Endothelial cell of umbilical vein (primary cell): ENCODE results near the gene ADGRD2. TPM values are rescaled to one million over a fixed set of nuclear protein-coding genes. Genes with fewer than 3 reads are reported as not detected.

ENCODE experiments used
- BruUV-seq: library from RNA; stranded (reverse); fragments of 400-500 nt; replicated peaks from 2 replicates; lab custom pipeline; 2021; lab: Mats Ljungman, UMichigan
- CTCF ChIA-PET: fragments of 300-600, 350-600 bp; sonication (Branson Sonifier 250); formaldehyde crosslinking; loops from one replicate; lab custom pipeline; 2021; ENCODE audit warnings: antibody characterized with exemption, inconsistent platforms; lab: Charles Lee
- POLR2A ChIA-PET: fragments of 300-600, 350-600 bp; sonication (Branson Sonifier 250); formaldehyde crosslinking; loops from one replicate; lab custom pipeline; 2021; ENCODE audit warnings: antibody characterized with exemption, inconsistent platforms; lab: Charles Lee
- DNase-seq: peaks from one replicate; pipeline ENCODE4 v3.0.0-alpha.2; 2011; ENCODE audit warnings: low read depth, low spot score
- FAIRE-seq: peaks from 2 replicates; lab custom pipeline; 2011; peaks lifted over from hg19 to GRCh38; lab: Jason Lieb, UNC
- H2AFZ ChIP-seq: 2 replicates; pipeline ENCODE4 v1.6.0; 2012; ENCODE audit warnings: low read depth, low read length, control low read depth, inconsistent platforms
- H3K27ac ChIP-seq: 2 replicates; pipeline ENCODE4 v1.5.1; 2011; ENCODE audit warnings: low read depth, mild to moderate bottlenecking, control low read depth, low read length, moderate library complexity; ENCODE audit not compliant: insufficient read depth
- H3K27me3 ChIP-seq, 2 experiments: 2 replicates each; pipeline versions ENCODE4 v1.6.0 to v1.6.1; 2011; ENCODE audit warnings: low read length in 2 of 2, mixed read lengths in 1 of 2; ENCODE audit not compliant: control insufficient read depth in 2 of 2, insufficient read depth in 2 of 2
- H3K36me3 ChIP-seq, 2 experiments: 2 replicates in 1 of 2; 3 replicates in 1 of 2; pipeline ENCODE4 v1.5.1; 2011; ENCODE audit warnings: low read length in 2 of 2, mild to moderate bottlenecking in 1 of 2, moderate library complexity in 1 of 2; ENCODE audit not compliant: control insufficient read depth in 2 of 2, insufficient read depth in 2 of 2; ENCODE audit errors: extremely low read depth in 1 of 2
- H3K4me1 ChIP-seq: 3 replicates; pipeline ENCODE4 v1.5.1; 2011; ENCODE audit warnings: mild to moderate bottlenecking, low read length; ENCODE audit not compliant: control insufficient read depth, insufficient read depth; ENCODE audit errors: extremely low read depth
- H3K4me2 ChIP-seq: 2 replicates; pipeline ENCODE4 v1.6.1; 2011; ENCODE audit warnings: low read length, control low read depth, mixed read lengths; ENCODE audit not compliant: insufficient read depth
- H3K4me3 ChIP-seq, 3 experiments: fragments of 200-600 bp in 1 of 3; sonication (generic), shearing (Covaris generic) in 1 of 3; replicated peaks in 1 of 3; 2 replicates each; pipeline ENCODE4 v1.5.1; 2011 to 2016; ENCODE audit warnings: control low read depth in 3 of 3, low read length in 3 of 3, mild to moderate bottlenecking in 2 of 3, inconsistent platforms in 1 of 3, low read depth in 1 of 3, moderate library complexity in 1 of 3; ENCODE audit not compliant: insufficient read depth in 1 of 3
- H3K79me2 ChIP-seq: 2 replicates; pipeline ENCODE4 v1.6.0; 2012; ENCODE audit warnings: low read length, inconsistent platforms; ENCODE audit not compliant: control insufficient read depth, insufficient read depth
- H3K9ac ChIP-seq: replicated peaks from 2 replicates; pipeline ENCODE3; 2011; ENCODE audit warnings: low read length, control low read depth; ENCODE audit not compliant: insufficient read depth; ENCODE audit errors: extremely low read depth
- H3K9me1 ChIP-seq: replicated peaks from 3 replicates; pipeline ENCODE4 v1.6.0; 2011; ENCODE audit warnings: mild to moderate bottlenecking, low read length; ENCODE audit not compliant: control insufficient read depth, insufficient read depth; ENCODE audit errors: extremely low read depth
- H3K9me3 ChIP-seq: replicated peaks from 2 replicates; pipeline ENCODE4 v1.5.1; 2012; ENCODE audit warnings: low read length, inconsistent platforms; ENCODE audit not compliant: control insufficient read depth, insufficient read depth
- H4K20me1 ChIP-seq: replicated peaks from 2 replicates; pipeline ENCODE3; 2011; ENCODE audit warnings: mild to moderate bottlenecking, low read length; ENCODE audit not compliant: control insufficient read depth, insufficient read depth; ENCODE audit errors: extremely low read depth
- CTCF ChIP-seq, 2 donors: IDR thresholded peaks; 1 replicate in 1 of 2; 2 replicates in 1 of 2; pipeline ENCODE4 v1.5.1; 2011; ENCODE audit warnings: low read length in 2 of 2, mild to moderate bottlenecking in 2 of 2, moderate library complexity in 2 of 2, control low read depth in 1 of 2, inconsistent platforms in 1 of 2, low read depth in 1 of 2; ENCODE audit not compliant: insufficient read depth in 1 of 2; ENCODE audit errors: extremely low read depth in 1 of 2
- GATA2 ChIP-seq: IDR thresholded peaks from 2 replicates; pipeline ENCODE4 v1.7.0; 2011; ENCODE audit warnings: low read depth, mild to moderate bottlenecking, moderate library complexity, mixed read lengths, low read length; ENCODE audit not compliant: insufficient read length, insufficient read depth
- JUN ChIP-seq: IDR thresholded peaks from 2 replicates; pipeline ENCODE4 v1.6.1; 2011; ENCODE audit warnings: borderline replicate concordance, low read depth; ENCODE audit not compliant: insufficient read length, insufficient read depth
- MYC ChIP-seq: IDR thresholded peaks from one replicate; pipeline ENCODE4 v1.6.1; 2011; ENCODE audit warnings: mild to moderate bottlenecking, low read depth, low read length
- POLR2AphosphoS5 ChIP-seq: IDR thresholded peaks from 2 replicates; pipeline ENCODE4 v1.6.1; 2012; ENCODE audit warnings: low read depth, mild to moderate bottlenecking, control low read depth, low read length, moderate library complexity; ENCODE audit not compliant: insufficient read depth
- dilution Hi-C: fragments of 300-500 bp; cut with MboI; formaldehyde crosslinking; loops from one replicate; pipeline ENCODE4 v1.15.0; 2019; ENCODE audit warnings: low sequenced_read_pairs; ENCODE audit not compliant: extremely low pct_ligation_motif_present
- intact Hi-C: fragments of 100-400 bp; cut with micrococcal nuclease; formaldehyde crosslinking; loops from one replicate; pipeline ENCODE4 v1.10.0; 2022
- polyA plus RNA-seq, 4 experiments: library from polyadenylated mRNA; depleted of rRNA in 3 of 4; stranded (reverse) in 3 of 4; unstranded in 1 of 4; fragments of >200 nt; gene quantifications; 2 replicates each; pipeline versions ENCODE4 v1.2.1 to v1.2.3, GENCODE V29; 2011 to 2012; ENCODE audit warnings: missing spikeins in 1 of 4
- total RNA-seq: library from RNA; stranded (reverse); gene quantifications from 2 replicates; pipeline ENCODE4 v1.2.3, GENCODE V29; 2021
- TF ChIP-seq, protein P1 (sequence below): IDR thresholded peaks from 2 replicates; pipeline ENCODE4 v1.6.1; 2011; ENCODE audit not compliant: insufficient read depth, insufficient read length

Gene ADGRD2
- total and polyA plus RNA-seq, 2 donors (not counting 3 experiments of a cell fraction or from before 2014, with no cell fraction given): not detected

DNA sequence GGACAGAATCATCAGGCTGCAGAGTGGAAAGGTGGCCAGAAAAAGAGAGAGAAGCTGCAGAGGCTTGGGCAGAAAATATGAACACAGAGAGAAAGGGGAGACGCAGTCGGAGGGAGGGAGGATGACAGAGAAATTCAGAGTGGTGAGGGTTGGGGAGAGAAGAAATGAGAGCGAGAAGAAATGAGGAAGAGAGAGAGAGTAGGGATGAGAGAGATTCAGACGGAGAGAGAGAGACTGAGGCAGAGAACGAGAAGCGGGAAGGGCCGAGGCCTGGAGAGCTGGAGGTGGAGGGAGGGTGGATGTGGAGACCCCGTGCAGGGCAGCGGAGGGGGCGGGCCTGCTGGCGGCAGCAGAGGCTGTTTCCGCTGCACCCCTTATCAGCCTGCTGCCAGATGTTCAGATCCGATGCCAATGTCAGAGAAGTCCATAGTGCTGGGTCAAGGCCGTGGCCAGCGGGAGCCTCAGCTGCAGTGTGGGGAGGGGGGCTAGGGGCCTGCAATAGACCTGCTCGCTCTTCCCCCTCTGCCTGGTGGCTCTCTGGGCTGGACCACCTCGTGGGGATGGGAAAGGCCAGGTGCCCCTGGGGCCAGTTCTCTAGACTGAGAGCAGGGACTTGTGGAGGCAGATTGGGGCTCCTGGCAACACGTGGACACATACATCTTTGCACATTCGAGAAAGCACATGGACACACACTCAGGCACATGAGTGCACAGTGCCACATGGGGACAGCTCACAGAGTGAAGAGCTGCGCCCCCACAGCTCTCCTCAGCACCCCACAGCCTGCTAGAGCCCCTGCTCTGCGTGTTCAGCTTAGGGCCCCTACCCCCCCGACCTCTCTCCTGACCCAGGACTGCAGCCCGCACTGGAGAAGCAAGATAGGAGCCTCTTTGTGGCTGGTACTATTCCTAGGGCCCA is 61.9 kb downstream of the ADGRD2 start:
- POLR2A ChIA-PET: no interaction called here
- Histone ChIP-seq H3K79me2 (no peaks in the 10 kb centered on the region), H3K27me3 (no peaks in the 10 kb centered on the region), H3K9ac (no peak overlapping the region), H4K20me1 (no peaks in the 10 kb centered on the region), H3K27ac (no peak overlapping the region), H3K9me1 (no peaks in the 10 kb centered on the region), H3K4me1 (no peaks in the 10 kb centered on the region), H3K4me3 (no peak overlapping the region), H3K36me3 (no peaks in the 10 kb centered on the region), H3K9me3 (no peaks in the 10 kb centered on the region), H2AFZ (no peak overlapping the region), H3K4me2 (no peak overlapping the region)
- DNase-seq (peak; percentile 44), FAIRE-seq (no peak)
- TF ChIP-seq, protein P1, sequence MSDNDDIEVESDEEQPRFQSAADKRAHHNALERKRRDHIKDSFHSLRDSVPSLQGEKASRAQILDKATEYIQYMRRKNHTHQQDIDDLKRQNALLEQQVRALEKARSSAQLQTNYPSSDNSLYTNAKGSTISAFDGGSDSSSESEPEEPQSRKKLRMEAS: peak; percentile 71
- TF ChIP-seq JUN: no peak
- no TSS peak for BruUV-seq
- intact Hi-C loops (no loop called here), dilution Hi-C loops (no loop called here)
- CTCF ChIA-PET: no interaction called here

DNA sequence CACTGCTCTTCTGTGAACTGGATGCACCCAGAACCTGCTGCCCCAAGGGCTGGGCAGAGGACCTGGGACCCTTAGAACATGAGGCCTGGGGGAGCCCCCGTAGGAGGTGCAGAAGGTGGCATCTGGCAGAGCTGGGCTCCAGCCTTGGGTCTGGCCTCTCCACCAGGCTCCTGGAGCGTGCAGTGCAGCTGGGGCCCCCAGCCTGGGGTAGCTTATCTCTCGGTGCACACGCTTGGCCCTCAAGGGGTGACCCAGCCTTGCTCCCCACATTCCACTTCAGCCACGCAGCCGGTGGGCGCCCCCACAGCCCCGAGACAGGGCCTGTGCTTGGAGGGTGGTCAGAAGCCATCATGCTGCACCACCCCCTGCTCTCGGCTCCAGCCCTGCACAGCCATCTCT is 62.6 kb downstream of the ADGRD2 start:
- BruUV-seq: no TSS peak
- ChIA-PET CTCF (interaction anchor here (5.5 kb wide), 1 partner anchor 24 kb away, joined by 28 read pairs; no protein-coding TSS in a partner anchor), POLR2A (no interaction called here)
- no peak overlapping the region for H3K4me3 ChIP-seq
- H2AFZ ChIP-seq: no peak overlapping the region
- H3K4me1 ChIP-seq: no peaks in the 10 kb centered on the region
- no peak overlapping the region for H3K4me2 ChIP-seq
- dilution Hi-C loops (no loop called here), intact Hi-C loops (no loop called here)
- FAIRE-seq (no peak), DNase-seq (no peak)
- H4K20me1 ChIP-seq: no peaks in the 10 kb centered on the region
- H3K79me2 ChIP-seq: no peaks in the 10 kb centered on the region
- no peaks in the 10 kb centered on the region for H3K9me3 ChIP-seq
- no peak for TF ChIP-seq MYC
- TF ChIP-seq GATA2: no peak
- TF ChIP-seq, protein P1: no peak
- TF ChIP-seq POLR2AphosphoS5: no peak
- no peak for TF ChIP-seq CTCF (IDR thresholded peaks at IDR 0.05; ENCODE audit: extremely low read depth in 1 of 2, insufficient read depth in 1 of 2, low read depth in 1 of 2, low read length in 2 of 2)
- no peaks in the 10 kb centered on the region for H3K9me1 ChIP-seq
- H3K27me3 ChIP-seq: no peaks in the 10 kb centered on the region
- no peaks in the 10 kb centered on the region for H3K36me3 ChIP-seq
- H3K27ac ChIP-seq: no peak overlapping the region
- no peak overlapping the region for H3K9ac ChIP-seq
